H1 (cell line): ENCODE results near the gene TSPAN17. TPM values are rescaled to one million over a fixed set of nuclear protein-coding genes. Genes with fewer than 3 reads are reported as not detected.

ENCODE experiments used
- CTCF ChIA-PET: fragments of 300-600 bp; sonication (Branson Sonifier 250); formaldehyde crosslinking; loops from one replicate; lab custom pipeline; 2021; ENCODE audit not compliant: partially characterized antibody; lab: Charles Lee
- POLR2A ChIA-PET: fragments of 300-600 bp; sonication (Branson Sonifier 250); formaldehyde crosslinking; loops from one replicate; lab custom pipeline; 2021; ENCODE audit warnings: inconsistent platforms; ENCODE audit not compliant: partially characterized antibody; lab: Charles Lee
- DNase-seq, 2 experiments: peaks; one replicate each; pipeline versions ENCODE4 v3.0.0 to v3.0.0-alpha.2; 2010 to 2022; ENCODE audit warnings: low spot score in 2 of 2, low read depth in 1 of 2, mixed read lengths in 1 of 2
- FAIRE-seq: peaks from 2 replicates; lab custom pipeline; 2011; peaks lifted over from hg19 to GRCh38; lab: Jason Lieb, UNC
- H2AFZ ChIP-seq: 2 replicates; pipeline ENCODE4 v1.8.1; 2012; ENCODE audit warnings: low read length, inconsistent platforms
- H2AK5ac ChIP-seq: 2 replicates; pipeline ENCODE4 v1.6.1; 2013; ENCODE audit warnings: low read depth, low read length
- H2BK120ac ChIP-seq: replicated peaks from 2 replicates; pipeline ENCODE3; 2013; ENCODE audit warnings: low read depth, low read length, inconsistent platforms
- H2BK12ac ChIP-seq: 2 replicates; pipeline ENCODE4 v1.6.1; 2013; ENCODE audit warnings: low read depth, low read length
- H2BK15ac ChIP-seq: 2 replicates; pipeline ENCODE4 v1.6.1; 2013; ENCODE audit warnings: low read length
- H2BK20ac ChIP-seq: 2 replicates; pipeline ENCODE4 v1.6.1; 2013; ENCODE audit warnings: low read length
- H2BK5ac ChIP-seq: 2 replicates; pipeline ENCODE4 v1.6.1; 2013; ENCODE audit warnings: low read depth, low read length
- H3K14ac ChIP-seq: 2 replicates; pipeline ENCODE4 v1.6.1; 2013; ENCODE audit warnings: inconsistent platforms; ENCODE audit not compliant: insufficient read length
- H3K18ac ChIP-seq: 2 replicates; pipeline ENCODE4 v1.6.1; 2013; ENCODE audit warnings: low read length; ENCODE audit errors: extremely low read depth
- H3K23ac ChIP-seq: 2 replicates; pipeline ENCODE4 v1.6.1; 2013; ENCODE audit warnings: inconsistent platforms; ENCODE audit not compliant: insufficient read length
- H3K23me2 ChIP-seq: 2 replicates; pipeline ENCODE4 v1.6.1; 2013; ENCODE audit warnings: low read depth, low read length
- H3K27ac ChIP-seq: 2 replicates; pipeline ENCODE4 v1.6.1; 2011; ENCODE audit warnings: low read depth, low read length, inconsistent platforms
- H3K27me3 ChIP-seq, 4 experiments: replicated peaks in 1 of 4; 1 replicate in 1 of 4; 2 replicates in 3 of 4; pipeline versions ENCODE4 v1.6.1 to v1.8.1; 2011 to 2013; ENCODE audit warnings: low read length in 3 of 4, mild to moderate bottlenecking in 3 of 4, inconsistent platforms in 2 of 4, mixed read lengths in 2 of 4, moderate library complexity in 1 of 4; ENCODE audit not compliant: control insufficient read depth in 3 of 4, insufficient read depth in 3 of 4; ENCODE audit errors: extremely low read depth in 1 of 4
- H3K36me3 ChIP-seq, 4 experiments: 2 replicates each; pipeline versions ENCODE4 v1.6.1 to v1.8.1; 2011 to 2013; ENCODE audit warnings: mild to moderate bottlenecking in 4 of 4, low read length in 3 of 4, moderate library complexity in 2 of 4, control low read depth in 1 of 4, inconsistent platforms in 1 of 4; ENCODE audit not compliant: insufficient read depth in 4 of 4, control insufficient read depth in 2 of 4
- H3K4ac ChIP-seq: replicated peaks from 2 replicates; pipeline ENCODE3; 2013; ENCODE audit warnings: low read length, low read depth, mixed read lengths, inconsistent platforms; ENCODE audit not compliant: insufficient read length
- H3K4me1 ChIP-seq, 4 experiments: replicated peaks in 1 of 4; 1 replicate in 1 of 4; 2 replicates in 3 of 4; pipeline versions ENCODE4 v1.6.1 to v1.8.1; 2011 to 2013; ENCODE audit warnings: low read length in 3 of 4, inconsistent platforms in 2 of 4, mixed read lengths in 1 of 4; ENCODE audit not compliant: insufficient read depth in 4 of 4, control insufficient read depth in 3 of 4
- H3K4me2 ChIP-seq, 2 experiments: 2 replicates each; pipeline versions ENCODE4 v1.6.1 to v1.8.1; 2011 to 2013; ENCODE audit warnings: low read depth in 2 of 2, low read length in 2 of 2, control low read depth in 1 of 2, inconsistent platforms in 1 of 2, mild to moderate bottlenecking in 1 of 2; ENCODE audit not compliant: insufficient read depth in 1 of 2
- H3K4me3 ChIP-seq, 4 experiments: fragments of 200-600, 300-600 bp in 1 of 4; sonication (generic), shearing (Covaris generic), sonication (Bioruptor Twin) in 1 of 4; 2 replicates each; pipeline versions ENCODE4 v1.5.1 to v1.8.1; 2011 to 2016; ENCODE audit warnings: low read length in 4 of 4, low read depth in 3 of 4, control low read depth in 2 of 4, inconsistent platforms in 2 of 4, mild to moderate bottlenecking in 2 of 4, mixed read lengths in 1 of 4, moderate library complexity in 1 of 4; ENCODE audit not compliant: insufficient read depth in 2 of 4; ENCODE audit errors: extremely low read depth in 1 of 4
- H3K56ac ChIP-seq: replicated peaks from 2 replicates; pipeline ENCODE3; 2013; ENCODE audit warnings: low read depth, mild to moderate bottlenecking, mixed read lengths, low read length, inconsistent platforms; ENCODE audit not compliant: insufficient read length
- H3K79me1 ChIP-seq: 2 replicates; pipeline ENCODE4 v1.6.1; 2013; ENCODE audit warnings: low read depth, low read length, control low read depth
- H3K79me2 ChIP-seq, 2 experiments: 2 replicates each; pipeline versions ENCODE4 v1.6.1 to v1.8.1; 2012 to 2013; ENCODE audit warnings: low read length in 2 of 2, mild to moderate bottlenecking in 2 of 2, inconsistent platforms in 1 of 2; ENCODE audit not compliant: insufficient read depth in 2 of 2, control insufficient read depth in 1 of 2
- H3K9ac ChIP-seq, 4 experiments: replicated peaks in 1 of 4; 1 replicate in 1 of 4; 2 replicates in 3 of 4; pipeline versions ENCODE4 v1.6.1 to v1.8.1; 2011 to 2013; ENCODE audit warnings: low read depth in 3 of 4, low read length in 3 of 4, control low read depth in 2 of 4, mild to moderate bottlenecking in 2 of 4, moderate library complexity in 2 of 4, inconsistent platforms in 1 of 4; ENCODE audit errors: extremely low read depth in 1 of 4
- H3K9me3 ChIP-seq, 2 experiments: 2 replicates each; pipeline versions ENCODE4 v1.6.1 to v1.8.1; 2012 to 2013; ENCODE audit warnings: mild to moderate bottlenecking in 2 of 2, moderate library complexity in 2 of 2, control low read depth in 1 of 2, inconsistent platforms in 1 of 2, low read depth in 1 of 2, low read length in 1 of 2, mixed read lengths in 1 of 2; ENCODE audit not compliant: insufficient read depth in 2 of 2
- H4K20me1 ChIP-seq, 2 experiments: replicated peaks in 1 of 2; 2 replicates each; pipeline versions ENCODE3 to v1.8.1; 2011 to 2013; ENCODE audit warnings: inconsistent platforms in 2 of 2, low read length in 2 of 2, mild to moderate bottlenecking in 1 of 2; ENCODE audit not compliant: insufficient read depth in 2 of 2, control insufficient read depth in 1 of 2
- H4K5ac ChIP-seq: 2 replicates; pipeline ENCODE4 v1.6.1; 2013; ENCODE audit warnings: low read length, low read depth, mixed read lengths, inconsistent platforms; ENCODE audit not compliant: insufficient read length
- H4K8ac ChIP-seq: 2 replicates; pipeline ENCODE4 v1.8.0; 2013; ENCODE audit warnings: mild to moderate bottlenecking, moderate library complexity, low read length, inconsistent platforms; ENCODE audit not compliant: insufficient read depth; ENCODE audit errors: extremely low read depth
- H4K91ac ChIP-seq: replicated peaks from 2 replicates; pipeline ENCODE3; 2013; ENCODE audit warnings: low read length, mixed read lengths, inconsistent platforms; ENCODE audit not compliant: insufficient read length
- ASH2L ChIP-seq: fragments of 200-600, 300-600 bp; sonication (generic); IDR thresholded peaks from one replicate; pipeline ENCODE4 v1.7.1; 2017; ENCODE audit warnings: low read length
- ATF2 ChIP-seq: IDR thresholded peaks from 2 replicates; pipeline ENCODE4 v1.6.1; 2012; ENCODE audit warnings: low read length, inconsistent platforms
- HDAC6 ChIP-seq: IDR thresholded peaks from one replicate; pipeline ENCODE4 v1.7.1; 2012; ENCODE audit warnings: low read depth, mild to moderate bottlenecking, inconsistent platforms, low read length, moderate library complexity
- MAFK ChIP-seq: IDR thresholded peaks from 2 replicates; pipeline ENCODE4 v1.6.1; 2012; ENCODE audit warnings: low read depth, mild to moderate bottlenecking, improper control_type of control experiment, low read length
- NRF1 ChIP-seq: IDR thresholded peaks from 2 replicates; pipeline ENCODE4 v1.6.1; 2011; ENCODE audit warnings: mild to moderate bottlenecking, low read depth, low read length, improper control_type of control experiment
- POLR2AphosphoS5 ChIP-seq: IDR thresholded peaks from 2 replicates; pipeline ENCODE4 v1.6.1; 2011; ENCODE audit warnings: low read depth, low read length
- POU5F1 ChIP-seq: IDR thresholded peaks from 2 replicates; pipeline ENCODE4 v1.6.1; 2011; ENCODE audit warnings: low read depth, mild to moderate bottlenecking, low read length, moderate library complexity
- RXRA ChIP-seq: IDR thresholded peaks from 2 replicates; pipeline ENCODE4 v1.6.1; 2011; ENCODE audit warnings: low read depth, mild to moderate bottlenecking, low read length, moderate library complexity; ENCODE audit not compliant: insufficient read depth
- SIX5 ChIP-seq: IDR thresholded peaks from 2 replicates; pipeline ENCODE4 v1.6.1; 2011; ENCODE audit warnings: mild to moderate bottlenecking, low read depth, low read length
- WGBS, 2 experiments: shearing (Covaris generic) in 1 of 2; methylation state at CpG; one replicate each; pipeline versions ENCODE4 v1.1.6 to v1.1.7; 2013 to 2015; ENCODE audit warnings: low lambda C conversion rate in 2 of 2, mixed read lengths in 2 of 2, inconsistent platforms in 1 of 2, low coverage in 1 of 2, missing lambda C conversion rate in 1 of 2; ENCODE audit not compliant: insufficient replicate concordance in 2 of 2, insufficient coverage in 1 of 2, insufficient read length in 1 of 2; ENCODE audit errors: extremely low coverage in 1 of 2, missing lambda C conversion rate in 1 of 2; 5-methylcytosine and 5-hydroxymethylcytosine counted together
- polyA plus RNA-seq, 7 experiments: library from polyadenylated mRNA; depleted of rRNA in 3 of 7; stranded (reverse) in 5 of 7; unstranded in 2 of 7; fragments of >200 nt in 5 of 7; fragments of 200-250 nt in 2 of 7; gene quantifications; 1 replicate in 5 of 7; 2 replicates in 1 of 7; 4 replicates in 1 of 7; pipeline versions ENCODE4 v1.2.1 to v1.2.3, GENCODE V29; 2011 to 2013; ENCODE audit warnings: missing spikeins in 2 of 7, mixed read lengths in 2 of 7
- total RNA-seq: library from RNA; stranded (reverse); fragmentation: NEBNext Ultra II Directional; extraction: Animal tissue kit (Norgen Biotek cat#: 25700); gene quantifications from 2 replicates; pipeline ENCODE4 v1.2.1, GENCODE V29; 2021

The TSPAN17 gene
- total and polyA plus RNA-seq, 2 of the 8 experiments (the other 6 are each of a cell fraction or from before 2014, with no cell fraction given) = 41.5 to 53.7 TPM

- no peaks in the 10 kb centered on the region; the same call in 1 of the 2 replicates for H3K23me2 ChIP-seq
- no peak overlapping the region for H4K5ac ChIP-seq
- peaks cover 11 to 33% (median 24%) of the 10 kb centered on the region in 4 experiments for H3K4me1 ChIP-seq
- H2AFZ ChIP-seq = no peak overlapping the region
- peak overlapping the region; percentile 82 for H2BK20ac ChIP-seq
- H3K4ac ChIP-seq = no peak overlapping the region
- H3K27ac ChIP-seq = no peak overlapping the region
- TF ChIP-seq ASH2L (no peak), ATF2 (no peak), MAFK (no peak), POLR2AphosphoS5 (no peak), POU5F1 (no peak), RXRA (no peak), HDAC6 (no peak), NRF1 (no peak), SIX5 (no peak)
- peaks cover 0 to 3% (median under 1%) of the 10 kb centered on the region in 4 experiments; a peak in 4 of 7 replicates for H3K27me3 ChIP-seq
- ChIA-PET CTCF (interaction anchor here (0.6 to 32.2 kb wide), 7 partner anchors 7 to 129 kb away, joined by 3 to 859 read pairs (median 7); no protein-coding TSS in a partner anchor), POLR2A (interaction anchor here (0.9 to 2.8 kb wide), 4 partner anchors 13 to 32 kb away, joined by 3 to 13 read pairs (median 6); no protein-coding TSS in a partner anchor)
- DNase-seq (no peak), FAIRE-seq (no peak)
- H3K79me2 ChIP-seq = no peaks in the 10 kb centered on the region
- no peaks in the 10 kb centered on the region for H3K9me3 ChIP-seq
- H3K4me2 ChIP-seq = no peak overlapping the region
- H3K4me3 ChIP-seq = no peak overlapping the region
- H2BK15ac ChIP-seq = peak overlapping the region; percentile 94
- H4K8ac ChIP-seq = no peak overlapping the region
- 0 out of 2 replicates have a peak overlapping the region, but pooled peaks have one; percentile 49 for H2BK5ac ChIP-seq
- H3K18ac ChIP-seq = no peak overlapping the region
- 0 out of 2 replicates have a peak overlapping the region, but pooled peaks have one; percentile 78 for H2BK12ac ChIP-seq
- H2AK5ac ChIP-seq = no peak overlapping the region
- H4K20me1 ChIP-seq = no peaks in the 10 kb centered on the region
- no peak overlapping the region for H3K14ac ChIP-seq
- H3K79me1 ChIP-seq = no peaks in the 10 kb centered on the region
- no peak overlapping the region for H3K23ac ChIP-seq
- no peaks in the 10 kb centered on the region for H3K36me3 ChIP-seq
- no peak overlapping the region for H2BK120ac ChIP-seq
- WGBS, 2 experiments = 68% methylated on average over 5 of the region's 5 CpGs; no CpG with 5 or more reads in 1 of the 2 experiments
- peak overlapping the region; percentile 20 for H4K91ac ChIP-seq
- H3K9ac ChIP-seq = no peak overlapping the region
- no peak overlapping the region for H3K56ac ChIP-seq
Measured at GRCh38 chr5:176692326-176692725, 45.0 kb downstream of the TSPAN17 start.
